ENCODE data around the gene DMGDH. TPM values are rescaled to one million over a fixed set of nuclear protein-coding genes. Genes with fewer than 3 reads are reported as not detected.

Gene DMGDH
- polyA plus RNA-seq, 1 donor: 1.3 TPM

DNA sequence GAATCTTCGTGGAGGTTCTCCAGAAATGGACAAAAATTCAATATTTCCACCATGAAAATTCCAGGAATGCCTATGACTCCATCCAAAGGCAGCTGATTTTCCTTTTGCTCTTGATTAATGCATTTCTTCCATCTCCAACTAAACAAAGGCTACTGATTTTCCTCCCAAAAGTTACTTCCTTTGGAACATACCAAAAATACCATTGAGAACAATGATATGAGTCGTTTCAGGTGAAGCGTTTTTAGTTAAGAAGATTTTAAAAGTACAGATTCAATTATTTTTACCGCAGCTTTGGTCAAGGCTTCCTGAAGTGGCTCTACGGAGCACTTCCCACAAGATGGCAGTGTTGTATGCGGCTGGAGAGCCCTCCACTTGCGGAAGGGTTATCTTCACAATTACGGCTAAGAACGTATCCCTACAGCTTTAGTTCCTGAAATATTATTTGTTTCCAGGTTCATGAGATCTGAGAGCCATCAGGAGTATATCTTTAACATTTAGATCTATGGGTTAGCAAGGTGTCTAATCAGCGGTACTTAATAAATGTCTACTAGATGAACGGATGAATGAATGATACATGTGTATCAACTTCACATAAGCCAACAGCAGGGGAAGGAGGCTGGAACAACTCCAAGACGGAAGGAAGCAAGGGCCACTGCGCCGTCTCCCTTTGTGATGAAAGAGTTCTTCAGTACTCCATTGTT, 48.5 kb downstream of the DMGDH start:
- Histone ChIP-seq H3K9me3 (ENCODE audit: control insufficient read depth, low read depth, low read length) (no peaks in the 10 kb centered on the region), H3K4me1 (ENCODE audit: control insufficient read depth, insufficient read depth, low read length) (no peaks in the 10 kb centered on the region), H3K36me3 (ENCODE audit: control insufficient read depth, insufficient read depth, low read length) (no peaks in the 10 kb centered on the region), H3K4me3 (ENCODE audit: low read length) (no peak overlapping the region), H3K27me3 (ENCODE audit: control insufficient read depth, insufficient read depth, low read length) (no peaks in the 10 kb centered on the region), H3K27ac (ENCODE audit: low read length) (no peak overlapping the region)
- DNase-seq: peak; percentile 43 to 55
- no CpG with 5 or more reads among the region's 14 CpGs for WGBS (ENCODE audit: insufficient coverage, low lambda C conversion rate)

DNA sequence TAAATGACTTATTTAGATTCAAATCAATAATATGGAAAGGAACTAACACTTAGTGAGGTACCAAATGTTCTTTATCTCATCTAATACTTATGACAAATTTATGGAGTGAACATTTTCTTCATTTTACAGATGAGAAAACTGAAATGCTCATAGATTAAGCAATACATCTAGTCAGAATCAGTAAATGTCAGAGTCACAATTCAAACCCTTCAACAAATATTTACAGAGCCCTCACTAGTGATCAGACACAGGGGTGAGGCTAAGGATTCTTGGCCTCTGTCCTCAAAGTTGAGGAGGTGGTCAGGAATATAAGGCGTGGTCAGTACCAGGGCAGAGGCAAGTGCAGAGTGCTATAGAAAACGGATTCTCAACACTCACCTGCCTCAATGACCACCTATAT, 54.8 kb downstream of the DMGDH start:
- DNase-seq: no peak
- no peaks in the 10 kb centered on the region for H3K27me3 ChIP-seq (ENCODE audit: control insufficient read depth, insufficient read depth, low read length)
- H3K27ac ChIP-seq (ENCODE audit: low read length): no peak overlapping the region
- H3K4me1 ChIP-seq (ENCODE audit: control insufficient read depth, insufficient read depth, low read length): no peaks in the 10 kb centered on the region
- no peaks in the 10 kb centered on the region for H3K9me3 ChIP-seq (ENCODE audit: control insufficient read depth, low read depth, low read length)
- H3K4me3 ChIP-seq (ENCODE audit: low read length): no peak overlapping the region
- no CpG with 5 or more reads among the region's 2 CpGs for WGBS (ENCODE audit: insufficient coverage, low lambda C conversion rate)
- no peaks in the 10 kb centered on the region for H3K36me3 ChIP-seq (ENCODE audit: control insufficient read depth, insufficient read depth, low read length)

DNA sequence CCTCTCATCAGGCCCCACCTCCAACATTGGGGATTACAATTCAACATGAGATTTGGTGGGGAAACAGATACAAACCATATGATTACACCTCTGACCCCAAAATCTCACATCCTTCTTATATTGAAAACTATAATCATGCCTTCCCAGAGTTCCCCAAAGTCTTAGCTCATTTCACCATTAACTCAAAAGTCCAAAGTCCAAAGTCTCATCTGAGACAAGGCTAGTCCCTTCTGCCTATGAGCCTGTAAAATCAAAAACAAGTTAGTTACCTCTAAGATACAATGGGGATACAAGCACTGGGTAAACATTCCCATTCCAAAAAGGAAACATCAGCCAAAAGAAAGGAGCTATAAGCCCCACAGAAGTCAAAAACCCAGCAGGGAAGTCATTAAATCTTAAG, 57.6 kb downstream of the DMGDH start:
- Histone ChIP-seq H3K9me3 (ENCODE audit: control insufficient read depth, low read depth, low read length) (no peaks in the 10 kb centered on the region), H3K4me3 (ENCODE audit: low read length) (no peak overlapping the region), H3K36me3 (ENCODE audit: control insufficient read depth, insufficient read depth, low read length) (no peaks in the 10 kb centered on the region), H3K4me1 (ENCODE audit: control insufficient read depth, insufficient read depth, low read length) (no peaks in the 10 kb centered on the region), H3K27ac (ENCODE audit: low read length) (no peak overlapping the region), H3K27me3 (ENCODE audit: control insufficient read depth, insufficient read depth, low read length) (no peaks in the 10 kb centered on the region)
- no peak for DNase-seq

DNA sequence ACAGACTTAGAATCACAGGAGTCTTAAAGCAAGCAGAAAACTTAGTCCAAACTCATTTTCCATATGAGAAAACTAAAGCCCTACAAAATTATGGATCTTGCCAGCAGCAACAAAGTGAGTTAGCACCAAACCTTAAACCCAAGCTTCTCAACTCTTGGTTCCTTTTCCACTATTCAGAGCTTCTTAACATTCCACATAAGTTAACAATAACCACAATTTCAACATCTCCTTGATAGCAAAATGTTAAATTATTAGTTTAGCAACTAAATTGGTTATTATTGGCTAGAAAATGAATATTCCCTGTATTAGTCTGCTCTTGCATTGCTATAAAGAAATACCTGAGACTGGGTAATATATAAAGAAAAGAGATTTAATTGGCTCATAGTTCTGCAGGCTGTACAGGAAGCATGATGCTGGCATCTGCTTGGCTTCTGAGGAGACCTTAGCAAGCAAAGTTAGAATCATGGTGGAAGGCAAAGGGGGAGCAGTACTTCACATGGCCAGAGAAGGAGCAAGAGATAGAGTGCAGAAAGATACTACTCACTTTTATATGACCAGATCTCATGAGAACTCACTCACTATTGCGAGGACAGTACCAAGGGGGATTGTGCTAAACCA, 58.1 kb downstream of the DMGDH start:
- H3K27ac ChIP-seq (ENCODE audit: low read length): no peak overlapping the region
- DNase-seq: no peak
- no peaks in the 10 kb centered on the region for H3K9me3 ChIP-seq (ENCODE audit: control insufficient read depth, low read depth, low read length)
- no peak overlapping the region for H3K4me3 ChIP-seq (ENCODE audit: low read length)
- H3K36me3 ChIP-seq (ENCODE audit: control insufficient read depth, insufficient read depth, low read length): no peaks in the 10 kb centered on the region
- H3K27me3 ChIP-seq (ENCODE audit: control insufficient read depth, insufficient read depth, low read length): no peaks in the 10 kb centered on the region
- no CpG with 5 or more reads among the region's 1 CpG for WGBS (ENCODE audit: insufficient coverage, low lambda C conversion rate)
- no peaks in the 10 kb centered on the region for H3K4me1 ChIP-seq (ENCODE audit: control insufficient read depth, insufficient read depth, low read length)

DNA sequence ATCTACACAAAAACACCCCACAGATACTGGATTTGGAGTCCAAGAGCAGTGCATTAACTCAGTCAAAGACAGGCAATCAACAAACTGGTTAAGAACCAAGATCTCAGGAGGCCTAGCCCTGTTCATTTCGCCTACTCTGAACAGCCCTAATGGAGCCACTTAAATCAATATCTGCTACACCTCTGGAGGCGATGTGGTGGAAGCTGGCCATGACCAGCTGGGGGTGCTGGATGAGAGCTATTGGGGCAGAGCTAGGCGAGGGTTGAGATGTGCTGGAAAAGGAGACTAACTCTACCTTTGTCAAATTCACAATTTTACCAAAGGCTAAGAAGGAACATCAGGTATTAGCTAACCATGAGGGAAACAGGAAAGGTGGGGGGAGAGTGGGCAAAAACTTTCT, 61.1 kb downstream of the DMGDH start:
- no peaks in the 10 kb centered on the region for H3K4me1 ChIP-seq (ENCODE audit: control insufficient read depth, insufficient read depth, low read length)
- H3K36me3 ChIP-seq (ENCODE audit: control insufficient read depth, insufficient read depth, low read length): no peaks in the 10 kb centered on the region
- H3K9me3 ChIP-seq (ENCODE audit: control insufficient read depth, low read depth, low read length): no peaks in the 10 kb centered on the region
- WGBS (ENCODE audit: insufficient coverage, low lambda C conversion rate): 83% methylated on average over 1 of the region's 3 CpGs
- no peak overlapping the region for H3K4me3 ChIP-seq (ENCODE audit: low read length)
- DNase-seq: no peak
- peaks cover 2% of the 10 kb centered on the region for H3K27me3 ChIP-seq (ENCODE audit: control insufficient read depth, insufficient read depth, low read length)
- H3K27ac ChIP-seq (ENCODE audit: low read length): no peak overlapping the region

DNA sequence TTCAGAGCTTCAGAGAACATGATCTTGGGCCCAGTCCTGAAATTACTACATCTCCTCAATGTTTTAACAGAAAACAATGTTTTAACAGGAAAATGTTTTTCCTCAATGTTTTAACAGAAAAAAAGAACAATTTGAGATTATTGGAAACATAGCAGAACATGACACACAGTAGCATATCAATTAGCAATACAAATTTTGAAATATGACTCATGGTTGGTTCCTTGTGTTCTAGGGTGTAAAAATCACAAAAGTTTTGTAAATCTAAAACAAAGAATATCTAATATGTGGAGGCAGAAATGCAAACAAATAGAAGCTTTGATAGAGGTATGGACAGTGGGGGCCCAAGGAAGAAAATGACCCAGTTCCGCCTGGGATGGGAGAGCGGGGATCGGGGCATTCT, 61.6 kb downstream of the DMGDH start:
- H3K27ac ChIP-seq (ENCODE audit: low read length): no peak overlapping the region
- no CpG with 5 or more reads among the region's 3 CpGs for WGBS (ENCODE audit: insufficient coverage, low lambda C conversion rate)
- peaks cover 2% of the 10 kb centered on the region for H3K27me3 ChIP-seq (ENCODE audit: control insufficient read depth, insufficient read depth, low read length)
- no peak overlapping the region for H3K4me3 ChIP-seq (ENCODE audit: low read length)
- H3K9me3 ChIP-seq (ENCODE audit: control insufficient read depth, low read depth, low read length): no peaks in the 10 kb centered on the region
- no peaks in the 10 kb centered on the region for H3K4me1 ChIP-seq (ENCODE audit: control insufficient read depth, insufficient read depth, low read length)
- no peak for DNase-seq
- no peaks in the 10 kb centered on the region for H3K36me3 ChIP-seq (ENCODE audit: control insufficient read depth, insufficient read depth, low read length)

DNA sequence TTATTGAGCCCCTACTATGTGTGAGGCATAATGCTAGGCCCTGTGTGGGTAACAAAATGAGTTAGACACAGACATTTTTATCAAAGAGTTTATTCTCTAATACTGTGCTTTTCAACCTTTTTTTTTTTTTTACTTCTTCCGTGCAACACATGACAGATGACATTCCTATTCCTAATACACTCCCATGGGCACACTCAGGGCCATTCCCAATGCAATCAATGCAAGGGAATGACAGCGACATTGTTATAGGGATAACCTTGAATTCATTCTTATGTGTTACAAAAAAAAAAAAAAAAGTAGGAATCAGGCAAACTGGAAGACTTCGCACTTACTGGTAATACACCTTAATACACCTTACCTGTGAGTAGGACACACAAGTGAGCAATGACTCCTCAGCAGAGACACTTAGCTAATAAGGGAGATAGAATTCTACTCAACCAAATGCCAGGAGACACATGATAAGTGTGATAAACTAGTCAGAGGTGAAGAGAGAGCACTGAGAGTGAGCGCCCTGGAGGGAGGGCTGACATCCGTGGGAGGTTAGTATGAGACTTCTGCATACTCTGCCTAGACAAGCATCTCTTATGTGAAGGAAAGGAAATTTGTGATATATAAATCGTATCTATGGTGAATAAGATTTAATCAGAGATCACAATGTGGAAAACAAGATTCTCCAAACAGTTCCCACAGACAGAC, 63.4 kb downstream of the DMGDH start:
- DNase-seq: no peak
- 78% methylated on average over 2 of the region's 6 CpGs for WGBS (ENCODE audit: insufficient coverage, low lambda C conversion rate)
- Histone ChIP-seq H3K27me3 (ENCODE audit: control insufficient read depth, insufficient read depth, low read length) (peaks cover 2% of the 10 kb centered on the region), H3K4me1 (ENCODE audit: control insufficient read depth, insufficient read depth, low read length) (no peaks in the 10 kb centered on the region), H3K9me3 (ENCODE audit: control insufficient read depth, low read depth, low read length) (no peaks in the 10 kb centered on the region), H3K36me3 (ENCODE audit: control insufficient read depth, insufficient read depth, low read length) (no peaks in the 10 kb centered on the region), H3K27ac (ENCODE audit: low read length) (no peak overlapping the region), H3K4me3 (ENCODE audit: low read length) (no peak overlapping the region)

DNA sequence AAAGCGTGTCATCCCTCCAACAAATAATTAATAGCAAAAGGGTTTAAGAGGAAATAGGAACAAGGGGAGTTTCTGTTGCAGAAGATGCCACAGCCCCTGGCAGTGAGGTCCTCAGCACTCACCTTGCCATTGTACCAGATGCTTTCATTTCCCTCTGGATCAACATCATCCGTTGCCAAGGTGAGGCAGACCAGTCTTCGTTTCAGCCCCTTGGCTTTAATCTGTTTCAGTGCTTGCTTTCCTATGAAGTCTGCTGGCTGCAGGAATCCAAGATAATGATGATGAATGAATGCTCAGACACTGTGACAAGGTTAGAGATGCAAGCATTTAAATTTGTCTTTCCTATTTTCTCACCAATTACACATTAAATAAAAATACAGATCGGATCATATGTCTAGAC, 64.3 kb downstream of the DMGDH start:
- peaks cover 2% of the 10 kb centered on the region for H3K27me3 ChIP-seq (ENCODE audit: control insufficient read depth, insufficient read depth, low read length)
- no peak for DNase-seq
- H3K27ac ChIP-seq (ENCODE audit: low read length): no peak overlapping the region
- H3K36me3 ChIP-seq (ENCODE audit: control insufficient read depth, insufficient read depth, low read length): no peaks in the 10 kb centered on the region
- H3K9me3 ChIP-seq (ENCODE audit: control insufficient read depth, low read depth, low read length): no peaks in the 10 kb centered on the region
- 100% methylated on average over 2 of the region's 4 CpGs for WGBS (ENCODE audit: insufficient coverage, low lambda C conversion rate)
- no peaks in the 10 kb centered on the region for H3K4me1 ChIP-seq (ENCODE audit: control insufficient read depth, insufficient read depth, low read length)
- H3K4me3 ChIP-seq (ENCODE audit: low read length): no peak overlapping the region

DNA sequence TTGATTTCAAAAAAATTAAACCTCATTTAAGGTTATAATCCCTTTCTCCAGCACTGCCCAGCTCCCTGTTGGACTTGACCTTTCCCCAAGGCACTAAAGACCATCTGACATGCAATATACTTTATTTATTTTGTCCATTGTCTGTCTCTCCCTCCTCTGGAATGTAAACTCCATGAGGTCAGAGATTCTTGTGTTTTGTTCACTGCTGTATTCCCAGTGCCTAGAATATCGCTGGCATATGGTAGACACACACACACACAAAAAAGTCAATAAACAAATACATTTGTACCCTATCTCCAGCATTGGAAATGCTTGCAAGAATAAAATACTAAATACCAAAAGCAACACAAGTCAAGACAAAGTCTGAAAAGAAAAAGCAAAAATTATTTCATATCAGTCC, 67.1 kb downstream of the DMGDH start:
- H3K27me3 ChIP-seq (ENCODE audit: control insufficient read depth, insufficient read depth, low read length): peaks cover 2% of the 10 kb centered on the region
- DNase-seq: no peak
- no peak overlapping the region for H3K27ac ChIP-seq (ENCODE audit: low read length)
- H3K9me3 ChIP-seq (ENCODE audit: control insufficient read depth, low read depth, low read length): no peaks in the 10 kb centered on the region
- no peaks in the 10 kb centered on the region for H3K36me3 ChIP-seq (ENCODE audit: control insufficient read depth, insufficient read depth, low read length)
- WGBS (ENCODE audit: insufficient coverage, low lambda C conversion rate): no CpG with 5 or more reads among the region's 1 CpG
- H3K4me3 ChIP-seq (ENCODE audit: low read length): no peak overlapping the region
- no peaks in the 10 kb centered on the region for H3K4me1 ChIP-seq (ENCODE audit: control insufficient read depth, insufficient read depth, low read length)

DNA sequence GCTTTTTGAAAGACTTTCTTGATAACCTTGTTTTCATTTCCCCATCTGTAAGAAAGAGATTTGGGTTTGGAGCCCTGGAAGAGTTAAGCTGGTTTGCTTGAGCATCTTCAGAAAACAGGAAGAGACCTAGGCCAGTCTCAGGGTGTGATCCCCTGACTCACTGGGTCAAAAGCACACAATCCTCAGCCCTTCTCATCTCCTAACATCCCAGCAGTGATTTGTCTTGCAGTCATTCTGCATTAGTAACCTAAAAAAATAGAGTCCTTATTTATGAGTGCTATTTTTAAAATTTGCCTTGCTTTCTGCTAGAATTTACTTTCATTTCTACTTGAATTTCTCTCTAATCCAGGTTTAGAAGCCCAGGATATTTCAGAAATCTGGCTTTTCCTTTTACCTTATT, 68.0 kb downstream of the DMGDH start:
- DNase-seq: no peak
- Histone ChIP-seq H3K4me3 (ENCODE audit: low read length) (no peak overlapping the region), H3K4me1 (ENCODE audit: control insufficient read depth, insufficient read depth, low read length) (no peaks in the 10 kb centered on the region), H3K27me3 (ENCODE audit: control insufficient read depth, insufficient read depth, low read length) (peaks cover 2% of the 10 kb centered on the region), H3K36me3 (ENCODE audit: control insufficient read depth, insufficient read depth, low read length) (no peaks in the 10 kb centered on the region), H3K27ac (ENCODE audit: low read length) (no peak overlapping the region), H3K9me3 (ENCODE audit: control insufficient read depth, low read depth, low read length) (no peaks in the 10 kb centered on the region)

DNA sequence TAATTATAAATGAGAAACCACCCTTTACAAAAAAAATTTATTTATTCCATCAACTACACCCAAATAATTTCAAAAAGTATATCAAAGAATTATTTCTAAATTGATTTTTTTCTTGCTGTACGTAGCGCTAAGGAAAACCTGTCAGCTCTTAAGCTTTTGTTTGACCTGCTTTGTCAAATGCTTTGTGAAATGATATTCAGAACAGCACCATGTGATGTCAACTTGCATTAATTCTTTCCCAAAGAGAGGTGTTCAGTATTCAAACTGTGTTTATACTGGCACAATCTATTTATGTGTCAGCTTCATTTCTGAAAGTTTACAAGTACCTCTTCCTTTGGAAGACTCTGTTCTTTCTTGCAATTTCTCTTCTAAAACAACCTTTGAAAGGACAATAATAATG, 72.4 kb downstream of the DMGDH start:
- DNase-seq: no peak
- no peaks in the 10 kb centered on the region for H3K36me3 ChIP-seq (ENCODE audit: control insufficient read depth, insufficient read depth, low read length)
- H3K4me3 ChIP-seq (ENCODE audit: low read length): no peak overlapping the region
- 83% methylated on average over 2 of the region's 2 CpGs for WGBS (ENCODE audit: insufficient coverage, low lambda C conversion rate)
- no peaks in the 10 kb centered on the region for H3K27me3 ChIP-seq (ENCODE audit: control insufficient read depth, insufficient read depth, low read length)
- H3K27ac ChIP-seq (ENCODE audit: low read length): no peak overlapping the region
- H3K9me3 ChIP-seq (ENCODE audit: control insufficient read depth, low read depth, low read length): no peaks in the 10 kb centered on the region
- H3K4me1 ChIP-seq (ENCODE audit: control insufficient read depth, insufficient read depth, low read length): no peaks in the 10 kb centered on the region
